GM21423 (cell line): ENCODE results near the gene JAZF1.

ENCODE experiments used
- ATAC-seq: cut with Tn5 transposase; IDR thresholded peaks from one replicate; pipeline ENCODE4 v1.9.1; 2021; ENCODE audit warnings: mild to moderate bottlenecking, moderate library complexity; ENCODE audit not compliant: unreplicated experiment

Gene JAZF1

DNA sequence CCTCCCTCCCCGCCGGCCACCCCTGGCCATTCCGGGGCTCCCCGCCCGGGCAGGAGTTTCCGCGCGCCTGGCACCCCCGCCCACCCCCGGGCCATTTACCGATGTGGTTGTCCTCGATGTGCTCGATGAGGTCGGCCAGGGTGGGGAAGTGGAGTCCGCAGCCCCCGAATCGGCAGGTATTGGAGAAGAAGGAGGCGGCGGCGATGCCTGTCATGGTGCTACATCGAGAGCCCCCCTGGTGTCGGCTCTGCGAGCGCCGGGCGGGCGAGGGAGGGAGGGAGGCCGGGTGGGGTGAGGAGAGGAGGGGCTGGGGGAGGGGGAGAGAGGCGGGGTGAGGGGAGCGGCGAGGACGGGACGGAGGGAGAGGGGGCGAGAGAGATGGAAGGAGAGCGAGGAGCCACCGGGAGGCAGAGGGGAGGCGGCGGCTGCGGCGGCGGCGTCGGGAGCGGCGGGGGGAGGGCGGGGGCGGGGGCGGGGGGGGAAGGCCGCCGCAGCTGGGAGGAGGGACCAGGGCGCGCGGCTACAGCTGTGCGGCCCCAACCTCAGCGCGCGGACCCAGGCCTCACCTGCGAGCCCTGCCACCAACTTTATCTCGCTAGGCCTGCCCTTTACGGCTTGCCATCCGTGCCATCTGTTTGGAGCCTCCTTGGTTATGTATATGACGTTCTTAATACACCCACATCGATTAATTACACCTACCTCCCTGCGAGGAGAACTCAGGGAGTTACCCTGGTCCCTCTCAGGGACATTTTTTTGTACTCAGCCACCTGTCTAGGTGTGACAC is at the start of gene JAZF1:
Gene JAZF1 (minus strand): TSS at position 432 of the 784 bp plus-strand sequence.
- no peak for ATAC-seq

DNA sequence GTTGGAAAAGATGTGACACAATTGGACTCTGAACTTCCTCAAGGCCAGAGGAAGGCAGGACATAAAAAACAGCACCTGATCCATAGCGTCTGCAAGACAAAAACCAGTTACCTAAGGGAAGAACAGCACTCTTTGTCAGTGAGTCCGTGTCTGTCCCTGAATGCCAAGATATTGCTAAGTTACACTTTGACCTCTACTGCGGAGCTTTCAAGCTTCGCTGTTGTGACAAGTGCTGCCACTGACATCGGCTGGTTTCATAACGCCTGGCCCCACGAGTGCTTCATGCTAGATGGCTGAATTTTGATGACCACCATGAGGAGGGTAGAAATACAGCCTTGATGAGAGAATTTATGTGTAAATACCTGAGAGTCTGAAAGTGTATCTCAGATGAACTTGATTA is 49.7 kb upstream of the JAZF1 start:
- no peak for ATAC-seq

DNA sequence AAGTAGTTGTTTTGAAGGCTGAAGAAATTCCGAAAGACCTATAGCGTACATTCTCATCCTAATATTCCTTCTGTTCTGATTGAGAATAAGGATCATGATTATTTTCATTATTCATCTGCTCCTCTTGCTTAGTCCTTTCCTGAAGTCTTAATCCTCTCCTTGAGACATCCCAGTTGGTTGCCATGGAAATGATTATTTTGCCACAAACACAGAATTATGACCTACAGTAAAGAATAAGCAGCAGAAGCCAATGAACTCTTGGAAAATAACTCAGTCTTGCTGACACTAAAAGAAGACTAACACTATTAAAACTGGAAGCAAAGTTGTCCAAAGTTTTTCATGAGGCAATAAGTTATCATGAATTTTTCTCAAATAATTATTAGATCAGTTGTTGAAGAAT is 47.8 kb upstream of the JAZF1 start:
- no peak for ATAC-seq

DNA sequence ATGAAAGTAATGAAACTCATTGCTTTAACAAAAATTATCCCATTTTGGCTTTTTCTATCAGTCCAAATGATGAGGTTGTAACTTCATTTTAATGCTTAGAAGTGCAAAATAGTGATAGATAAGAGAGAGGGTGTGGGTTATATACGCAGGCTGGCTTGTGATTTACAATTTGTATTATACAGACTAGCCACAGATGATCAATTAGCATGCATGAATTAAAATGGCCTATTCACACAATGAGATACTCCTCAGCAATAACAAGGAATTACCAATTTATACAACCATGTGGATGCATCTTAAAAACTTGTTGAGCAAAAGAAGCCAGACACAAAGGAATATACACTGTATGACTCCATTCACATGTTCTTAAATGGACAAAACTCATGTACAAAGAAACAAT is 45.4 kb upstream of the JAZF1 start:
- ATAC-seq = no peak

DNA sequence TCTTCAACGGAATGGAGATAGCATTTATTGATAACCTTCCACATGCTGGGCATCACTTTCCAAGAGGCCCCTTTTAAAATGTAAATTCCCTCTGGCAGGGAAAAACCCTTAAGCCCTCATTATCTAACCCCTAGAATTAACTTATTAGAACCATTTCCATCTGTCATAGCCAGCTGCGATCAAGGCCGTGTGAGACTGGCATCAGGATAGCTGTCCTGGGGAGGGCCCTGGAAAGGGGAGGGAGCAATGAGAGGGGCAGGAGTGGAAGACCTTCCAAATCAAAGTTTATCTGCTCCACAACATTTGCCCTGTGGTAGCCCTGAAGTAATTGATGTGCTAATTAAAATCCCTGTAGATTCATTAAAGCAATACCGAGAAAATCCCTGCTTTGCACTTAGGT is 45.0 kb upstream of the JAZF1 start:
- ATAC-seq = no peak

DNA sequence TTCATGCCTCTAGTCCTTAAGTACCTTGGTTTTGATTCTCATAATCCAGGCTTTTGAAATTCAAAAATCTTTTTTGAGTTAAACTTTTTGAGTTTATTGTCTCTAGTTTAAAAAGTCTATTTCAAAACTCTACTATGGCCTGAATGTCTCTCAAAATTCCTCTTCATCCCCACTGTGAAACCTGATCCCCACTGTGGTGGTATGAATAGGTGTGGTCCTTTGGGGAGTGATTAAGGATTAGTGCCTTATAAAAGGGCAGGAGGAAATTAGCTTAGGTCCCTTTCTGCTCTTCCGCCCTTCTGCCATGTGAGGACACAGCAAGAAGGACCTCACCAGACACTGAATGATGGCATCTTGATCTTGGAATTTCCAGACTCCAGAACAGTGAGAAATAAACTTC is 44.1 kb upstream of the JAZF1 start:
- ATAC-seq = no peak

DNA sequence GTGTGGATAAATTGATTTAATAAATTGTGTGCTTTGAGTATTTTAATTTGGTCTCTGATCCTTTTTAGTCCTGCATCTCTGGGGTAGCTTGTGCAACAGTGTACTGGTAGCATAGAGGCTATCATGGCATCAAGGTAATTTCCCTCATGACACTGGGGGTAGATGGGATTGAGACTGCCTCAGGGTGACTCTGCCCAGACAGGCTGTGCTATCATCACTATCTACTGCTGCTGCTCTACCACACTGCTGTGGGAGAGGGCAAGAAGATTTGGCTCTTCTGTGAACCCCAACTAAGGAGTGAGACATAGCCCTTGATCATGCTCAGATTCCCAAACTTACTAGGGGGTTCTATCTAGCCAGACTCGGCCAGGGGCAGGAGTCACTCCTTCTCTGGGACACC is 43.6 kb upstream of the JAZF1 start:
- no peak for ATAC-seq

DNA sequence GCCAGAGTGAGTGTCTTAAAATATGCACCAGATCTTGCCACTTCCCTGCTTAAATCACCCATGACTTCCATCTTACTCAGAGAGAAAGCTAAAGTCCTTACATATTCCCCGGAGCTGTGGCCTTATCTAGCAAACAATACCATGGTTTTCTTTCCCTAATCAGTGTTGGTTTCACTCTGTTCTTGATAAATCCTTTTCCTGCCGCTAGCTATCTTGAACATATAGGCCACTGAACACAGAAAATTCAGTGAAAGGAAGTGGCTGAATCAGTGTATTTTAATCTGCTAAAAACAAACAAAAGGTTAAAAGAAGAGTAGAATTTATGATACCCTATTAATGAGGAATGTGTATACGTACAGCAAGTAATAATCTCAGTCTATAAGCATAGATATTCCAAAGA is 42.0 kb upstream of the JAZF1 start:
- no peak for ATAC-seq

DNA sequence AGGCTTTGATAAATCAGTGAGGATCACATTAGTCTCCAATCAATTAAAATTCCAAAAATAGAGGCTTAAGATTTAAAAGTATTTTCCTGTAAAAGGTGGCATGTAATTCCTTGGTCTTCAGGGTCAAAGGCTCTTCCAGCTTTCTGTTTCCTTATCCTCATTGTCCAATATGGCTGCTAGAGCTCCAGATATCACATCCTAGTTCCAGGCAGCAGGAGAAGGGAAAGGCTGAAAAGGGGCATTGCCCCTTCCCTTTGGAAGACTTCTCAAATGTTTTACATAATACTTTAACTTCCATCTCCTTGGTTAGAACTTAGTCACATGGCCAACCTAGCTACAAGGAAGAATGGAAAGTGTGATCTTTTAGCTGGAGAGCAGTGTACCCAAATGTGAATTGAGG is 39.2 kb upstream of the JAZF1 start:
- ATAC-seq = no peak

DNA sequence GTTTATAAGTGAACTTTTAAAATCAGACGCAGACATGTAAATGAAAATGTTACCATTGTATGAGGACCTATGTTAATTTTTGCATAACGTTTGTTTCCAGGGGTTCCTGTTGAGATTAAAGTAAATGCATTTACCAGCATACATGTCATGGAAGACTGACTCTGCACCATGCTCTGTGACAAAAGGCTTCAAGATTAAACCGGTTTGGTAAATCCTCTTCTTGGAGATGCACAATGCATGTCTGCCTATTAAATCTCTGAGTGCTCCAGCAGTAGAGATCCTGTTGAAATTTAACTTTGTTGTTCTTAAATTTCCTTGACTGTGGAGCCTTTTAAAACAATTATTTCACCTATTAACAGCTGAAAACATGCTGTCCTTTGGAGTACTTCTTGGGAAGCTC is 36.5 kb upstream of the JAZF1 start:
- no peak for ATAC-seq

DNA sequence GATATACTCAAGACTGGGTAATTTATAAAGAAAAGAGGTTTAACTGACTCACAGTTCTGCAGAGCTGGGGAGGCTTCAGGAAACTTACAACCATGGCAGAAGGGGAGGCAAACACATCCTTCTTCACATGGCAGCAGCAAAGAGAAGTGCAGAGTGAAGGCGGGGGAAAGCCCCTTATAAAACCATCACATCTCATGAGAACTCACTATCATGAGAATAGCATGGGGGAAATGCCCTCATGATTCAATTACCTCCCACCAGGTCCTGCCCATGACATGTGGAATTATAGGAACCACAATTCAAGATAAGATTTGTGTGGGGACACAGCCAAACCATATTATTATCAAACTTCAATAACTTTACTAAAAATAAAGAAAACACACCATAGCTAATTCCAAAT is 30.4 kb upstream of the JAZF1 start:
- no peak for ATAC-seq

DNA sequence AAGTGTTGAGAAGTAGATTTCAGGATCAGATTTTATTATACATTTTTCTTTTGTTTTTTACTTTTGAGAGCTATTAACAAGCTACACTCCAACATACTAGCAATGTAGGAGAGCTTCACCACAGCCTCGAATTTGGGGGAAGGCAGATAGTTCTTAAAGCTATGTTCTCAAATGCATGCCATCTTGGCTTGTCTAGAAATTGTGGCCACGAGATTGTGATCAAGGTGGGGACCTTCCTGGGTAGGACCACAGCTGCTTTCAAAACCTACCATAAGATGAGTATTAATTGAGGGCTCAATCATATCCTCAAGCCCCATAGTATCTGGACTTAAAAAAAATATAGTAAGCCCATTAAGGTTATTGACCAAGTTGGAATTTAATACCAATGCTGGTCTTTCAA is 27.9 kb upstream of the JAZF1 start:
- ATAC-seq = no peak

DNA sequence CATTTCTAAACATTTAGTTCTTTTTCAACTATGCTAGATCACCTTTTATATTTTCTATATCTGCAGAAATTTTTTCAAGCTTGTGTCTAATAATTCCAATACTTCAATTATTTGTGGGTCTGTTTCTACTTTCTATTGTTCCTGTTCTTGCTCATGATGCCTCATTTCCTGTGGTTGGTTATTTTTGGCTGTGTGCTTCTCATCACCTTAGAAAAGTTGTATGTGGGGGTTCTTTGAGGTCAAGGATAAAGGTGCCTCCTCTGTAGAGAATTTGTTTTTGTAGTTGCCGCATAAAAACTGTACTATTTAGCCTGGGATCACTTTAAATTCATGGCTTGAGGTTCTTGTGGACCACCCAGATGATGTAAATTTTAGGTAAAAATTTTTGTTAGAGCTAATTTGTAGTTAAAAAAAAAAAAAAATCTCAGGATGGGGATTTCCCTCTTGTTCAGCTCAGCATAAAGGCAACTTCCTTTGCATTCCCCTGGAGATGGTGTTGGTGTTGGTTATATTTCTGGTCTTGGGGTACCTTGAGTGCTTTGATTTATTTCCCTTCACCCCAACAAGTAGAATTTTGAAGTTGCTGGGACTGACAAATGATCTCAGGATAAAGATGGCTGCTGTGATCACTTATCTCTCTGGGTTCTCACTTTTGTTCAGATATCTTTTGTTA is 27.0 kb upstream of the JAZF1 start:
- ATAC-seq = peak; percentile 44

DNA sequence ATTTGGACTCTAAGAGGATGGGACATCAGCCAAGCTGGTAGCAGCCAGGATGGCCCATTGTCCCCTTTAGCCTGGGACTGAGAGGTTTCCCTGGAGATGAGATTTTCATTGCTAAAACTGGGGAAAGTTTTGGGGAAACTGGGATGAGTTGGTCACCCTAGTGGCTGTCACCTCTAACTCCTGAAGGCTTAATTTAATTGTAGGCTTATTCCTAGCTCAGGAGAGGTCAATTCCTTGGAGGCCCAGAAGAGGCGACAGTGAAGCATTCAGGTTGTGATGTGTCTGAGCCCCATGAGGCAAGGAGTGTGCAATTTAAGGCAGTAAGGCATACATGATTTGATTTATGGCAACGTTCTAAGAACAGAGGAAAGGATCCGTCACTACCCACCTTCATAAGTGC is 24.9 kb upstream of the JAZF1 start:
- ATAC-seq = no peak

DNA sequence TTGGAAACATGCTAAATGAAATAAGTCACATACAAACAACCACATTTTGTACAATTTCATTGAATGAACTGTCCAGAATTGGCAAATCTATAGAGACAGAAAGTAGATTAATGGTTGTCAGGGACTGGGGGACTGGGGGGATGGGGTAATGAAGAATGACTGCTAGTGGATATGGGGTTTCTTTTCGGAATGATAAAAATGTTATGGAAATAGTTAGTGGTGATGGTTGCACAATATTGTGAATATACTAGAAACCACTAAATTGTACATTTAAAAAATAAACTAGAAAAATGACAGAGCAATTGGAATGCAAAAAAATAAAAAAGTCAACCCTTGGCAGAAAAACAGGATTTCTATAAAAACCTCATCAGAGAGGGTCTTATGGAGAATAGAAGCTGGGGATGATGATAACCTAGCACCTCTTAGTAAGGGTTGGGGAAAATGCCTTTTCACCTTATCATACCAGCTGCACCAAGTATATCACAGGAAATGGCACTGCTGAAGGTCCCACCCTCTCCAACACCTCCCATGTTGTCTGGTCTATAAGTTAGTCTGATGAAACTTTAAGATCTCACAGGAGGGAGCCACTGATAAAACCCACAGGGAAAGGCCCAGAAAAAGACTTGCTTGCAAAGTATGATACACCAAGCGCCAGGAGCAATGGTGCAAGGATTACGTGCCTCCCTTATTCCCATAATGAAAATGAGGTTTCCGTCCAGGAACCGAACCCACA is 23.1 kb upstream of the JAZF1 start:
- ATAC-seq = no peak

DNA sequence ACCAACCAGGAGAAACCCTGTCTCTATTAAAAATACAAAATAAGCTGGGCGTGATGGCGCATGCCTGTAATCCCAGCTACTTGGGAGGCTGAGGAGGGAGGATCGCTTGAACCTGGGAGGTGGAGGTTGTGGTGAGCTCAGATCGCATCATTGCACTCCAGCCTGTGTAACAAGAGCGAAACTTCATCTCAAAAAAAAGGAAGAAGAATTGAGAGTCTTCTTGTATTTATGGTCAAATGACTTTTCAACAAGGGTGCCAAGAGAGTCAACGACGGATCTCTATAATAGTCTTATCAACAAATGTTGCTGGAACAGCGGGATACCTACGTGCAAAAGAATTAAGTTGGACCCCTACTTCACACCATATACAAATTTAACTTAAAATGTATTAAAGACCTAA is 21.6 kb upstream of the JAZF1 start:
- ATAC-seq = no peak

DNA sequence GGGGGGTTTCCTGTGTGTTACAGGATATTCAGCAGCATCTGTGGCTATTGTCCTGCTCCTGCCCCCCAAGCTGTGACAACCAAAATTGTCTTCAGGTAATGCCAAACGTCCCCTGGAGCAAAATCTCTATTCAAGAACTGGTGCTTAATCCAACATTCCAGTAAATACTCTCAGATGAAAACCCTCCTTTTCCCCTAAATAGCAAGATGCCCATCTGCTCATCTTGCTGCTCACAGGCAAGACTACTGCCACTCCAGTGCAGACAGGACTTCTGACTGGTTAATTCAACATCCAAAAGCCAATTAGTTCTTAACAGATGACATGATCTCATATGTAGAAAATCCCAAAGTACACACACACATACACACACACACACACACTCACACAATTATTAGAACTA is 20.5 kb upstream of the JAZF1 start:
- ATAC-seq = no peak

DNA sequence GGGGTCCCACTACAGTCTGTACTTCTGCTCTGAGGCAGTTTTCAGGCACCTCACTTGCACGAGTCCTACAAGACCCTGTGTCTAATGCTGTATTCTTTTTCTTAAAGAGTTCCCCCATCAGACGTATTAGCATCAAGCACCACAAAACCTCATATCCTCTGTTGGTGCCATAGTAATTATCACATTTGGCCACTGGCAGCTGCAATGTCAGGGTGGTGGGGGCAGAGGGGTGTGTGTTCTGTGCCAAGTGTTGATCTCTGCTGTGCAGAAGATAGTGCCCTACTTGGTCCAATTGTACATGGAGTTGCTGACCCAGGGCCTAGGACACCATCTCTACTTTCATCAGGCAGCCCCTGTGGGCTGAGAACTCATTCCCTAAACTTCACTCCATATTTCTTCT is 20.0 kb upstream of the JAZF1 start:
- ATAC-seq = no peak

DNA sequence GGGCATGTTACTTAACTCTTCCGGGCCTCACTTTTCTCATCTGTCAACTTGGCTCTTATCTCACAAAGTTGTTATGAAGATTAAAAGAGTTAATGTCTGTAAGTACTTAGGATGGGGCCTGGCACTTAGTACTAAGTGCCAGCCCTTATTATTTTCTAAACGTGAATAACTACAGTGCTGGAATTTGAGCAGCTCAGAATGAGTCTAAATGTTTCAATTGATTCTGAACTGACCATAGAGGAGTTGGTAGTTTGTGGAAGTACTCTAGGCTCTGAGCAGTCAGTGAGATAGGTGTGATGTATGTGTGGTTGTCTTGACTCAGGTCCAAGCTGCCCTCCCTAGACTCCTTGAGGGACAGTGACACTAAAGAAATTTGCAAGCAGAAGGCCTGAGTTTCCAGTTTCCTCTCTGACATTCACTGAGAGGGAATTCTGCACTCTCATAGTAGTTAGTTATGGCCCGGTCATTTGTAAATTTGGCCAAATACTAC is 18.5 kb upstream of the JAZF1 start:
- no peak for ATAC-seq

DNA sequence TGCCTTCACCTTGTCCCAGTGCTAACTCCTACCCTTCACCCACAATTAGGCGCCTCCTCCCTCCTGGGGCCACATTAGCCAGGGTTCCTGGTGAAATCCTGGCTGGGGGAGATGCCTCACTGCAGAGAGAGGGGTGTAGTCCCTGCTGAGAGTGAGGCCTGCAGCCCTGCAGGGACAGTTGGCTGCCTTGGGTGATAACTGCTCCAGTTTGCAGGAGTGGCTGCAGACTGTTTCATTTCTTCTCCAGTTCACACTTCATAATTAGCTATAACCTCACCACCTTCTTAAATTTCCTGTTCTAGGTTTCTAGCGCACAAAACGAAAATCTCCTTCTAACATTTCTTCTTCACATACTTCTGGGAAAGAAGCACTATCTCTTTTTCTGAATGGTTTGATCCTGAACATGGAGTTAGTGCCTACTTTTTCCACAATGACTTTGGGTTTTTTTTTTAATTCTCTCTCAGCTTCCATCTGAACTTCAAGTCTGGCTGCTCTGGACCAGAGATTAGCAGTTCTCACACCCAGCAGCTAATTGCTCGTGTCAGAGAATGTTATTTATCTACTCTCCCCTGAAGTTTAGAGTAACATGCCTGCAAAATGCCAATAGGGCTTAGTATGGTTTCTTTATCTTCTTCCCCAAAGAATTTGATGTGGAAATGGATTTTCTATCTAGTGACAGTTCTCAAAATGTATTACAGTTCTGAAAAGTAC is 15.5 kb upstream of the JAZF1 start:
- no peak for ATAC-seq
